HepG2 (cell line): Measurements from ENCODE around the gene NREP.

Source experiments
- EZH2 ChIP-seq: conservative IDR thresholded peaks from 2 replicates; pipeline ENCODE4 v1.6.1; 2012; ENCODE audit warnings: mild to moderate bottlenecking, low read depth, low read length, moderate library complexity
- MBD4 ChIP-seq: IDR thresholded peaks from 2 replicates; pipeline ENCODE4 v1.6.1; 2012; ENCODE audit warnings: low read length, inconsistent platforms, borderline replicate concordance
- SP2 ChIP-seq: sonication (generic); formaldehyde crosslinking; IDR thresholded peaks from 2 replicates; pipeline ENCODE4 v1.5.1; 2020; ENCODE audit warnings: mild to moderate bottlenecking, missing genetic modification reagents
- ZFP36 ChIP-seq: fragments of 150-350 bp; IDR thresholded peaks from 2 replicates; pipeline ENCODE4 v1.6.1; 2018; ENCODE audit warnings: borderline replicate concordance, low read length, low read depth; ENCODE audit not compliant: partially characterized antibody
- TF ChIP-seq, protein P1 (sequence below): sonication (generic); formaldehyde crosslinking; IDR thresholded peaks from 2 replicates; pipeline ENCODE4 v1.5.0; 2020; ENCODE audit warnings: mild to moderate bottlenecking, missing genetic modification reagents, moderate library complexity
- TF ChIP-seq, protein P2 (sequence below), 2 experiments: IDR thresholded peaks; 2 replicates each; pipeline ENCODE4 v1.6.1; 2011 to 2012; ENCODE audit warnings: low read length in 2 of 2, borderline replicate concordance in 1 of 2, low read depth in 1 of 2, mild to moderate bottlenecking in 1 of 2, moderate library complexity in 1 of 2
- TF ChIP-seq, protein P3 (sequence below): IDR thresholded peaks from 2 replicates; pipeline ENCODE4 v1.6.1; 2012; ENCODE audit warnings: inconsistent platforms

DNA sequence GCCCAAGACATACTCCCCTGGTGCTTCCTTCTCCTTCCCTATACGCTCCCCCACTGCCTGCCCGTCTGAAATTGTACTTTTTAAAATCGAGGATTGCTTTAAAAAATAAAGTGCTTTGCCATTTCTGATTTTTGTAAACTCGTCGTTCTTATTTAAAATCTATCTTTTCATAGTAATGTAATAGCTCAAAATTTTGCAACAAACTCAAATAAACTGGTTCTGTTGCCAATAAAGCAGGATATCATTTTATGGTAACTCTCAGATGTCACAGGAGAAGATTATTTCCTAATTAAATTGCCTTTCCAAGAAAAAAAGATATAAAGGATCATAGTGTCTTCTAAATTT is 1.3 kb upstream of the NREP start:
- no peak for TF ChIP-seq EZH2
- no peak for TF ChIP-seq ZFP36
- TF ChIP-seq, protein P1, sequence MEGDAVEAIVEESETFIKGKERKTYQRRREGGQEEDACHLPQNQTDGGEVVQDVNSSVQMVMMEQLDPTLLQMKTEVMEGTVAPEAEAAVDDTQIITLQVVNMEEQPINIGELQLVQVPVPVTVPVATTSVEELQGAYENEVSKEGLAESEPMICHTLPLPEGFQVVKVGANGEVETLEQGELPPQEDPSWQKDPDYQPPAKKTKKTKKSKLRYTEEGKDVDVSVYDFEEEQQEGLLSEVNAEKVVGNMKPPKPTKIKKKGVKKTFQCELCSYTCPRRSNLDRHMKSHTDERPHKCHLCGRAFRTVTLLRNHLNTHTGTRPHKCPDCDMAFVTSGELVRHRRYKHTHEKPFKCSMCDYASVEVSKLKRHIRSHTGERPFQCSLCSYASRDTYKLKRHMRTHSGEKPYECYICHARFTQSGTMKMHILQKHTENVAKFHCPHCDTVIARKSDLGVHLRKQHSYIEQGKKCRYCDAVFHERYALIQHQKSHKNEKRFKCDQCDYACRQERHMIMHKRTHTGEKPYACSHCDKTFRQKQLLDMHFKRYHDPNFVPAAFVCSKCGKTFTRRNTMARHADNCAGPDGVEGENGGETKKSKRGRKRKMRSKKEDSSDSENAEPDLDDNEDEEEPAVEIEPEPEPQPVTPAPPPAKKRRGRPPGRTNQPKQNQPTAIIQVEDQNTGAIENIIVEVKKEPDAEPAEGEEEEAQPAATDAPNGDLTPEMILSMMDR, result no peak
- TF ChIP-seq, protein P2, sequence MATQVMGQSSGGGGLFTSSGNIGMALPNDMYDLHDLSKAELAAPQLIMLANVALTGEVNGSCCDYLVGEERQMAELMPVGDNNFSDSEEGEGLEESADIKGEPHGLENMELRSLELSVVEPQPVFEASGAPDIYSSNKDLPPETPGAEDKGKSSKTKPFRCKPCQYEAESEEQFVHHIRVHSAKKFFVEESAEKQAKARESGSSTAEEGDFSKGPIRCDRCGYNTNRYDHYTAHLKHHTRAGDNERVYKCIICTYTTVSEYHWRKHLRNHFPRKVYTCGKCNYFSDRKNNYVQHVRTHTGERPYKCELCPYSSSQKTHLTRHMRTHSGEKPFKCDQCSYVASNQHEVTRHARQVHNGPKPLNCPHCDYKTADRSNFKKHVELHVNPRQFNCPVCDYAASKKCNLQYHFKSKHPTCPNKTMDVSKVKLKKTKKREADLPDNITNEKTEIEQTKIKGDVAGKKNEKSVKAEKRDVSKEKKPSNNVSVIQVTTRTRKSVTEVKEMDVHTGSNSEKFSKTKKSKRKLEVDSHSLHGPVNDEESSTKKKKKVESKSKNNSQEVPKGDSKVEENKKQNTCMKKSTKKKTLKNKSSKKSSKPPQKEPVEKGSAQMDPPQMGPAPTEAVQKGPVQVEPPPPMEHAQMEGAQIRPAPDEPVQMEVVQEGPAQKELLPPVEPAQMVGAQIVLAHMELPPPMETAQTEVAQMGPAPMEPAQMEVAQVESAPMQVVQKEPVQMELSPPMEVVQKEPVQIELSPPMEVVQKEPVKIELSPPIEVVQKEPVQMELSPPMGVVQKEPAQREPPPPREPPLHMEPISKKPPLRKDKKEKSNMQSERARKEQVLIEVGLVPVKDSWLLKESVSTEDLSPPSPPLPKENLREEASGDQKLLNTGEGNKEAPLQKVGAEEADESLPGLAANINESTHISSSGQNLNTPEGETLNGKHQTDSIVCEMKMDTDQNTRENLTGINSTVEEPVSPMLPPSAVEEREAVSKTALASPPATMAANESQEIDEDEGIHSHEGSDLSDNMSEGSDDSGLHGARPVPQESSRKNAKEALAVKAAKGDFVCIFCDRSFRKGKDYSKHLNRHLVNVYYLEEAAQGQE (IDR thresholded peaks at IDR 0.05; ENCODE audit: borderline replicate concordance in 1 of 2, low read depth in 1 of 2, low read length in 2 of 2), result no peak
- no peak for TF ChIP-seq MBD4
- no peak for TF ChIP-seq SP2 (CRISPR knock-in tag)
- TF ChIP-seq, protein P3, sequence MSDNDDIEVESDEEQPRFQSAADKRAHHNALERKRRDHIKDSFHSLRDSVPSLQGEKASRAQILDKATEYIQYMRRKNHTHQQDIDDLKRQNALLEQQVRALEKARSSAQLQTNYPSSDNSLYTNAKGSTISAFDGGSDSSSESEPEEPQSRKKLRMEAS, result no peak
